HG02642 (cell line): ENCODE data around the gene GPC1.

ENCODE experiments used
- ATAC-seq: cut with Tn5 transposase; IDR thresholded peaks from one replicate; pipeline ENCODE4 v1.9.1; 2021; ENCODE audit warnings: mild to moderate bottlenecking; ENCODE audit not compliant: unreplicated experiment, poor library complexity

The GPC1 gene

DNA sequence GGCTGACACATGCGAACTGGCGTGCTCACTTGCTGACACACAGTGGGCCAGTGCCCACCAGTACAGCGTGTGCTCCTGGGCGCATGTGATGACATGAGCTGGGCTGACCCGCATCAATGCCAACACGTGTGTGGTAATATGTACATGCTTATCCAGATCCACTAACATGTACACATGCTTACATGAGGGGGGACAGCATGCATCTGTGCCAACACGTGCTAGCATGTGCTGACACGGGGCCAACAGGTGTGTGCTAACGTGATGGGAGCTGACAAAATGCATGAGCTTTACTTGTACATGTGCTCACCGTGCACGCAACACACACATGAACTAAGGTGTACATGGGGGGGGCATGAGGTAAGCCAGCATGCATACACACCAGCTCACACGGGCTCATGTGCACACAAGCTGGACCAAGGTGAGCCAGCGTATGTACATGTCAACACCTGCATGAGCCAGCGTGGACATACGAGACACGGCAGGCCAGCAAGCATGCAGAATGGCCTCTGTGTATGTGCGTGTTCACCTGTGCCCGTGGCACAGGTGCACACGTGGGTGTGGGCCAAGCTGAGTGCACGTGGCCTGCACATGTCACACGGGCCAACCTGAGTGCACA is 28.5 kb downstream of the GPC1 start:
- no peak for ATAC-seq

DNA sequence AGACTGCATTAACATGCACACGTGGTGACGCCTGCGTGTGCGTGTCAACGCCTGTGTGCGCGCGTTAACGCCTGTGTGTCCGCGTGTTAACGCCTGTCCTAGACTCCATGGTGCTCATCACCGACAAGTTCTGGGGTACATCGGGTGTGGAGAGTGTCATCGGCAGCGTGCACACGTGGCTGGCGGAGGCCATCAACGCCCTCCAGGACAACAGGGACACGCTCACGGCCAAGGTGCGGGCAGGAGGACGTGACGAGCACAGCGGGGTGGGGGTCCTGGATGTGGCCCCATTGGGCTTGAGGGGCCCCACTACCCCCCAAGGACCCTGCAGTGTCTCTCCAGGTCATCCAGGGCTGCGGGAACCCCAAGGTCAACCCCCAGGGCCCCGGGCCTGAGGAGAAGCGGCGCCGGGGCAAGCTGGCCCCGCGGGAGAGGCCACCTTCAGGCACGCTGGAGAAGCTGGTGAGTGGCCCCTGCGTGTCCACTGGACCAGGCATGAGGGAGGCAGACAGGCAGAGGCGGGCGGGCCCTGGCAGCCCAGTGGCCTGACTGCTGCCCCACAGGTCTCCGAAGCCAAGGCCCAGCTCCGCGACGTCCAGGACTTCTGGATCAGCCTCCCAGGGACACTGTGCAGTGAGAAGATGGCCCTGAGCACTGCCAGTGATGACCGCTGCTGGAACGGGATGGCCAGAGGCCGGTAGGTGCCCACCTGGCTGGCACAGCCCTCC is 29.2 kb downstream of the GPC1 start:
- no peak for ATAC-seq

DNA sequence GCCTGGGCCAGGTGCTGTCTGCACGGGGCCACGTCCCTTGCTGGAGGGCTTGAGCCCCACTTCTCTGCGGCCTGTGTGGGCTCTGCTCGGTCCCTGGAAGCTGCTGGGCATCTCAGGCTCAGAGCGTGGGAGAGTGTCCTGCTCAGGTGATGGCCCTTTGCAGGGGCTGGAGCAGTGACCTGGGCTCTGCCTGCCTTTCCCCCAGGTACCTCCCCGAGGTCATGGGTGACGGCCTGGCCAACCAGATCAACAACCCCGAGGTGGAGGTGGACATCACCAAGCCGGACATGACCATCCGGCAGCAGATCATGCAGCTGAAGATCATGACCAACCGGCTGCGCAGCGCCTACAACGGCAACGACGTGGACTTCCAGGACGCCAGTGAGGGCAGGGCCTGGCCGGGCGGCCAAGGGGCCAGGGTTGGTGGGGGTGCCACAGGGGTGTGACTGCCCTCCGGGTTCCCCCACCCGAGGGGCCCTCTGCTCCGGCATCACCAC is 29.9 kb downstream of the GPC1 start:
- no peak for ATAC-seq

DNA sequence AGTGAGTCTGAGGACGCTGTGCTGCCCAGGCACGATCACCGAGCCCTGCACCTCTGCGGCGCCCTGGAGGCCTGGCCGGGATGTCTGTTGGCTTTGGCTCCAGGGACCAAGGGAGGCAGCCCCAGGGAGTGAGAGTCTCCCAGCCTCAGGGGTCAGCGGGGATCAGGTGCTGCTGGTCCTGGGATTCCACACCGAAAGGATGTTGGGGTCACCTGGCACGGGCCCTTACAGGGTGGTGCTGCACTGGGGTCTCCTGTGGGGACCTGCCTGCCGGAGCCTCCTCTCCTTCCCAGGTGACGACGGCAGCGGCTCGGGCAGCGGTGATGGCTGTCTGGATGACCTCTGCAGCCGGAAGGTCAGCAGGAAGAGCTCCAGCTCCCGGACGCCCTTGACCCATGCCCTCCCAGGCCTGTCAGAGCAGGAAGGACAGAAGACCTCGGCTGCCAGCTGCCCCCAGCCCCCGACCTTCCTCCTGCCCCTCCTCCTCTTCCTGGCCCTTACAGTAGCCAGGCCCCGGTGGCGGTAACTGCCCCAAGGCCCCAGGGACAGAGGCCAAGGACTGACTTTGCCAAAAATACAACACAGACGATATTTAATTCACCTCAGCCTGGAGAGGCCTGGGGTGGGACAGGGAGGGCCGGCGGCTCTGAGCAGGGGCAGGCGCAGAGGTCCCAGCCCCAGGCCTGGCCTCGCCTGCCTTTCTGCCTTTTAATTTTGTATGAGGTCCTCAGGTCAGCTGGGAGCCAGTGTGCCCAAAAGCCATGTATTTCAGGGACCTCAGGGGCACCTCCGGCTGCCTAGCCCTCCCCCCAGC is 30.5 kb downstream of the GPC1 start:
- ATAC-seq, result no peak

DNA sequence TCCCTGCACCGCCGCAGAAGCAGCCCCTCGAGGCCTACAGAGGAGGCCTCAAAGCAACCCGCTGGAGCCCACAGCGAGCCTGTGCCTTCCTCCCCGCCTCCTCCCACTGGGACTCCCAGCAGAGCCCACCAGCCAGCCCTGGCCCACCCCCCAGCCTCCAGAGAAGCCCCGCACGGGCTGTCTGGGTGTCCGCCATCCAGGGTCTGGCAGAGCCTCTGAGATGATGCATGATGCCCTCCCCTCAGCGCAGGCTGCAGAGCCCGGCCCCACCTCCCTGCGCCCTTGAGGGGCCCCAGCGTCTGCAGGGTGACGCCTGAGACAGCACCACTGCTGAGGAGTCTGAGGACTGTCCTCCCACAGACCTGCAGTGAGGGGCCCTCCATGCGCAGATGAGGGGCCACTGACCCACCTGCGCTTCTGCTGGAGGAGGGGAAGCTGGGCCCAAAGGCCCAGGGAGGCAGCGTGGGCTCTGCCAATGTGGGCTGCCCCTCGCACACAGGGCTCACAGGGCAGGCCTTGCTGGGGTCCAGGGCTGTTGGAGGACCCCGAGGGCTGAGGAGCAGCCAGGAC is 31.2 kb downstream of the GPC1 start:
- ATAC-seq, result no peak

DNA sequence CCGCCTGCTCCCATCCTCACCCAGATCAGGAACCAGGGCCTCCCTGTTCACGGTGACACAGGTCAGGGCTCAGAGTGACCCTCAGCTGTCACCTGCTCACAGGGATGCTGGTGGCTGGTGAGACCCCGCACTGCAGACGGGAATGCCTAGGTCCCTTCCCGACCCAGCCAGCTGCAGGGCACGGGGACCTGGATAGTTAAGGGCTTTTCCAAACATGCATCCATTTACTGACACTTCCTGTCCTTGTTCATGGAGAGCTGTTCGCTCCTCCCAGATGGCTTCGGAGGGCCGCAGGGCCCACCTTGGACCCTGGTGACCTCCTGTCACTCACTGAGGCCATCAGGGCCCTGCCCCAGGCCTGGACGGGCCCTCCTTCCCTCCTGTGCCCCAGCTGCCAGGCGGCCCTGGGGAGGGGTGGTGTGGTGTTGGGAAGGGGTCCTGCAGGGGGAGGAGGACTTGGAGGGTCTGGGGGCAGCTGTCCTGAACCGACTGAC is 31.7 kb downstream of the GPC1 start:
- ATAC-seq, result no peak

DNA sequence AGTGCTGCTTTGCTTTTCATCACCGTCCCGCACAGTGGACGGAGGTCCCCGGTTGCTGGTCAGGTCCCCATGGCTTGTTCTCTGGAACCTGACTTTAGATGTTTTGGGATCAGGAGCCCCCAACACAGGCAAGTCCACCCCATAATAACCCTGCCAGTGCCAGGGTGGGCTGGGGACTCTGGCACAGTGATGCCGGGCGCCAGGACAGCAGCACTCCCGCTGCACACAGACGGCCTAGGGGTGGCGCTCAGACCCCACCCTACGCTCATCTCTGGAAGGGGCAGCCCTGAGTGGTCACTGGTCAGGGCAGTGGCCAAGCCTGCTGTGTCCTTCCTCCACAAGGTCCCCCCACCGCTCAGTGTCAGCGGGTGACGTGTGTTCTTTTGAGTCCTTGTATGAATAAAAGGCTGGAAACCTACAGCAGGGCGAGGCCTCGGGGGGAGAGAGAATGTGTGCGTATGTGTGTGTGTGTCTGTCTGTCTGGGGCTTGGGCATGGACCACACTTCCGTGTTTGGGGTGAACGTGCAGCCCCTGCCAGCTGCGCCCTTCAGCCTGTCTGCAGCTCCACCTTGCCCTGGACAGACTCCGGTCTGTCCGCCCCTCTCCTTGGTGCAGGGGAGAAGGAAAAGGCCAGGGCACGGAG is 32.3 kb downstream of the GPC1 start:
- no peak for ATAC-seq

DNA sequence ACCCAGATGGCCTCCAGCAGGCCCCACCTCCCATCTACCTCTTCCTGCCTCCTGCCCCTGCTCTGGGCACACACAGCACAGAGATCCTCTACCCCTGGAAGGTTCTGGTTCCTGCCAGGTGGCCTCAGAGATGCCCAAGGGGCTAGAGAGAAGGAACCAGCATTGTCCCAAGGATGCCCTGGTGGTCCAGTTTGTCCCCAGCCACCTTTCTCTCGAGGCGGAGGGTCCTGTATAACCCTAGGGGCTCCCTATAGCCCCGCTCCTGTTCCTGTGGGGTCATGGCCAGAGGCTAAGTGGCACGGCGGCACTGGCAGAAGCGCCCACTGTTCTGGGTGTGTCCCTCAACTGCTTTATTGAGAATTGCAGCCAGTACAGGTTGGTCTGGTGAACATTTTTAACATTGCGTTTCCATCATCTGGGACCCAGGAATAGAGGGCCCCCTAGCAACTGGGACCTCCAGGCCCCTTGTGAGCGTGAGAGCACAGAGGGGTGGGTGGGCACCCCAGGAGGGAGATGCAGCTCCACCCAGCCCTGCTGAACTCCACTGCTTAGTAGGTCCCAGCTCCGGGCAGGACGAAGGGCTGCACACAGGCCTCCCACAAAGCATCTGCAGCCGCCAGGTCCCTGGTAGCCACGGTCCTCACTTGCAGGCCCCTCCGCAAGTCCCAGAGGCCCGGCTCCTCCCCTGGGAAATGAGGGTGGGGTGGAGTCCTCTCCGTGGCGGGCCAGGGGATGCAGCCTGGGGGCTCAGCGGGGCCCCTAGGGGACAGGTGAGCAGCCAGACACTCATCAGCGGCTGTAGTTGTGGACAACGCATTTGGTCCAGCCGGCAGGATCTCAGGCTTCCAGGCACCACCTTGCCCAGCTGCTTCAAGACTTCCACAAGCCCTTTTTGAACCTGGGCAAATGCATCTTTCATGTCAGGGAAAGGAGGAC is 33.1 kb downstream of the GPC1 start:
- ATAC-seq, result no peak

DNA sequence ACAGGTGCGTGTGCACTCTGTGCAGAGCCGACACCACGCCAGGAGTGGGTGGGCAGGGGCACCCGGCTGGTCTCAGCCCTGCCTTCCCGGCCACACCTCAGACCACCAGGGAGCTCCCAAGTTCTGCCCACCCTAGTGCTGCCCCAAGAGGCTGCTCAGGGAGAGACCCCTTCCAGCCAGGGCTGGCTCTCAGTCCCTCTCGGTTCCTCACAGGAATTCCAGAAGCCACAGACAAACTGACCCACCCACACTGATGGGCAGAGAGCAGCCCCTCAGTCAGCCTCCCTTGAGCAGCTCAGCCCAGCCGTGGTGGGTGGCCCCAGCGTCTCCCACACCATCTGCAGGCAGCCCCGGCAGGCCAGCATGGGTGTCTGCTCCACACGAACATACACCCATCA is 33.8 kb downstream of the GPC1 start:
- no peak for ATAC-seq

DNA sequence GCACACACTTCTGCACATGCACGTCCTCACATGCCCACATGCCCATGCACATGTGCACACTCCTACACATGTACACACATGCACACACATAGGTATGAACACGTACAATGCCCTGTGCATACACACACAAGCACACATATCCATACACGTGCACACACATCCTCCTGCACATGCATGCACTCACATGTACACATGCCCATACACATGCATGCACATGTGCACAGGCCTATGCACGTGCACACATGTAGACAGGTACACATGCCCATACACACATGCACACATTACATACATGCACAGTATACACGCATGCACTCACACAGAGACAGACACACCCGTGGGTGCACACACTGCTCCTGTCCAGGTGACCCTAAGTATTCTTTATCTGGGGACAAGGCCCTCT is 34.3 kb downstream of the GPC1 start:
- ATAC-seq, result no peak

DNA sequence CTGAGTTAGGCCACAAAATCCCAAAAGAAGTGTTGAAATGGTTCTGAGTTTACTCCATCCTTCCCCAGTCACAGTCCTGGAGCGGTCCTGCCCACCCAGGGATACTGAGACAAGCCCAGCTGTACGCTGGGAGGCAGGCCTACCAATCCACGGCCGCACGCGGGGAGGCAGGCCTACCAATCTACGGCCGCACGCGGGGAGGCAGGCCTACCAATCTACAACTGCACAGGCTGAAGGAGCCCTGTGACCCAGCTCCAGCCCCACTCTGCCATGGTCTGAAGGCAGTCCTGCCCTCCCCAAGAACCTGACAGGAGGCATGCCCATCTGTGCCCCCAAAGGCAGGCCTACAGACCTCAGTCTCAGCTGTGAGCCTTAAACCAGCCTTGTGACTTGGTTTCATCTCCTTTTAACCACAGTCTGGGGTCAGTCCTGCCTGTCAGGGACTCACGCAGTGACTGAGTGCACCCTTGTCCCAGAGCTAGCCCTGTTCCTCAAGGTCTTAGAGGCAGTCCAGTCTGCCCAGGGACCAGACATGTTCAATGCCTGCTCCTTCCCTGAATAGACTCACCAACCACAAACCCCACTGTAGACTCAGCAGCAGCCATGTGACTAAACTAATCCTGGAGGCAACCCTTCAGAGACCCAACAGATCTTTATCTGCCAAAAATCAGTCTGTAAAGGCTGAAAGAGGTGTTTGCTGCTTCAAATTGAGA is 36.8 kb downstream of the GPC1 start:
- ATAC-seq, result no peak

DNA sequence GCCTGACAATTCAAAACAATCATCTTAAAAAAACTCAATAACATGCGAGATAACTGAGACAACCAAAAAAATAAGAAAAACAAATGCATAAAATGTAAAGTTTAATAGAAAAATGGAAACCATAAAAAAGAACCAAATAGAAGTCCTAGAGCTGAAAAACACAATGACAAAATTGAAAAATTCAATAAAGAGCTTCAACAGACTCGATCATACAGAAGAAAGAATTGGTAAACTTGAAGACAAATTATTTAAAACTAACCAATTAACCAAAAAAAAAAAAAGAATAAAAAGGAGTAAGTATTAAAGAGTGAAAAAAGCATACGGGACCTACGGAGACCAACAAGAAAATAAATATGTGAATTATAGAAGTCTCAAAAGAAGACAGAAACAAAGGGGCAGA is 37.7 kb downstream of the GPC1 start:
- ATAC-seq, result no peak

DNA sequence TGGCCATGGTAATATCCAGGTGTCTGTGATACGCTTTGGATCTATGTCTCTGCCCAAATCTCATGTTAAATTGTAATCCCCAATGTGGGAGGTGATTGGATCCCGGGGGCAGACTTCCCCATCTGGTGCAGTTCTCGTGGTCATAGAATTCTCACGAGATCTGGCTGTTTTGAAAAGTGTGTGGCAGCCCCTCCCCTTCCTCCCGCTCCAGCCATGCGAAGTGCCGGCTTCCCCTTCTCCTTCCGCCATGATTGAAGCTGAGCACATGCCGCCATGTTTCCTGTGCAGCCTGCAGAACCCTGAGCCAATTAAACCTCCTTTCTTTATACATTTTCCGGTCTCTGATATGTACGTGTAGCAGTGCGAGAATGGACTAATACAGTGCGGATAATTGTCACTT is 42.5 kb downstream of the GPC1 start:
- ATAC-seq, result no peak

DNA sequence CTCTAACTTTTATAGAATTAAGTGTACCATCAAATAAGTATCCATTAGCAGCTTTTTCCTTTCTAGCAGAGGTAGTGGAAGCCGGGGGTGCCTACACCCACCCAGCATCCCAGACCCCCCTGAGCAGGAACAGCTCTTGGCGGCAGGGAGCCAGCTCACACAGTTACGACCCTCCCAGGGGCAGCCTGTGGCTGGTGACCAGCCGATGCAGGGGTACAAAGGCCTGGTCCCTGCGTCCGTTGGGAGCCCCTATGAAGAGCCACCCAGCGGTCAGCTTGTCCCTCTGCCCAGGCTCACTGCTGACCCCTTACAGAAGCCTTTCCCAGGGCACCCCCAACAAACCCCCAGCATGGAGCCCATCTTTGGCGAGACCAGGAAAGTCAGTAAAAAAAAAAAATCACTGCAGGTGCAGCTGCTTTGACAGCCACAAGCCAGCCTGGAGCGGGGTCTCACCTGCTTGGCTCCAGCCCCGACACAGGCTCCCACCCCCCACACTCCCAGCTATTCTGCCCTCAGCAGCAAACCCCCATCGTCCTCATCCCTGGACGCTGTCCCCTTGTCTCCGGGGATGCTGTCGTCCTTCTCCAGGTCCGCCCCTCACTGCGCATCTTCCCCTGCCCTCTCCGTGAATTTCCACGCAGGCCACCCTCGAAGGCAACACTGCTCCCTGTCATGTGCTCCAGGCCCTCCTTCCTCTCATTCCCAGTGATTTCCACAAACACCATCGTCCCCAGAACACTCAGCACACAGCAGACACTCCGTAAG is 43.1 kb downstream of the GPC1 start:
- no peak for ATAC-seq

DNA sequence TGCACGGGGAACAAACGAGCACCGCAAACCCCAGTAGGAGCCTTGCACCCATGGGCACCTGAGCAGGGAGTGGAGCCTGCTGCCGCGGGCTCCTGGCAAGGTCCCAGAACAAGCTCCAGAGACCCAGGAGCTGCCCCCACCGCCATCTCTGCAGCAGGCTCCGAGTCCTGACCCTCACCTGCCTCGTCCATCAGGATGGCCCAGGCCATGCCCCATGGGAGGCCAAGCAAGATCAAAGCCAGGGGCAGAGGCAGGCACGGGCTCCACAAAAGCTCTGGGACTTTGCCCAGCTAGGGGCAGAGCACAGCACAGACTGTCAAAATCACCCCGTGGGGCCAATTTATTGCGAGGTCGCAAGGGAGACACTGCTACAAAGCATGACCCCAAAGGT is 43.6 kb downstream of the GPC1 start:
- ATAC-seq, result no peak

DNA sequence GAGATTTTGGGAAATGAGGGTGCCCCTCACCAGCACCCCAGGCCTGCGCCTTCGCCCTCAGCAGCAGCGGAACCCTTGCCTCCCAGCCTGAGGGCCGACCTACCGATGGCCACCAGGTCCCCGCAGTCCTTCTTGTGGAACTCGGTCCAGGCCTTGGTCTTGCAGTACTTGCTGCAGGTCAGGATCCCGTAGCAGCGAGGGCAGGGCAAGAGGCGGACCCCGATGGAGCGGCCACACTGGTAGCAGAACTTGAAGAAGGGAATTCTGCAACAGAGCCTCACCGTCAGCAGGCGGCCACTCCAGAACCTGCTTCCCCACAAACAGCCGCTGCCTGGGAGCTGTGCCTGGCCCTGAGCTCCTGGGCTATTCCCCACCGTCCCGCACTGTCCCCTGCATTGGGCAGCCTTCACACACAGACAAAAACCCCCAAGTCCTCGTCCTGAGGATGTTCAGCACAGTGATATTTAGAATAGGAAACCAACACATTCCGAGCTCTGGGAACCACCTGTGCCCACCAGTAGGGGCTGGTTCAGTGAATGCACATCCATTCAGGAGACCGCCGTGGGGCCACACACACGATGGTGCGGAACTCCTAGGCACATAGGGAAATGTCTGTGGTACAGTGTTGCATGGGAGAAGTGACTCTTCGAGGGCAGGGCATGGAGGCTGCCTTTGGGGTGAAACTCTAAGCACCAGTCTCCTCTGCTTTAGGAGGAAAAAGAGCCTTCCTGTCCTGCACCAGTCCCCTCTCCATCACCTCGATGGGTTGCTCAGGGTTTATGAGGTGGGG is 45.6 kb downstream of the GPC1 start:
- ATAC-seq, result no peak

DNA sequence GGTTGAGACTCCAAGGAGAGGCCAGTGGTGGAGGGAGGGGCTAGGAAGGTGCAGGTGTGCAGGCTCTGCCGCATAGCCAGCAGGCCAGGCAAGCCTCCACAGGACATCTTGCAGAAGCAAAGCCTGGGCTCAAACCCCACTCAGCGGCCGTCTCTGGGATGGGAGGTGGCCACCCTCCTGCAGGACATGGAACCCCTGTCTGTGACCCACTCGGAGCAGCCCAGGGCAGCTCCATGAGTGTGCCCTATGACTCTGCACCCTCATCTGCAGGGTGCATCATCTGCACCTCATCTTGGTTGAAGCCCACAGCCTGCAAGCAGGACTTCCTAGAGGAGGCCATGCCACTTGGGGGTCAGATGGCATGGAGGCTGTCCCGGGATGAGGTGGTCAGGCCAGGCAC is 46.3 kb downstream of the GPC1 start:
- no peak for ATAC-seq
